Camera-type eye (tissue), 1 donor: ENCODE measurements around the gene OR5B21. TPM values are rescaled to one million over a fixed set of nuclear protein-coding genes. Genes with fewer than 3 reads are reported as not detected.

Experiments
- total RNA-seq: library from RNA; depleted of rRNA; stranded (reverse); fragments of >200 nt; gene quantifications from one replicate; pipeline ENCODE4 v1.2.3, GENCODE V29; 2014

OR5B21 gene
- not detected for total RNA-seq

GRCh38 chr11:58508005-58508404, at the start of gene OR5B21:
OR5B21 (minus strand) TSS chr11:58508105; CDS start chr11:58508105, 0 bp downstream.

Other genes starting within 250 kb of the OR5B21 start
- gene OR10W1, start 239.8 kb downstream of the OR5B21 start, total RNA-seq: not detected
- not detected for gene OR5B17, start 149.0 kb downstream of the OR5B21 start, total RNA-seq
- gene OR5B3, start 101.2 kb downstream of the OR5B21 start, total RNA-seq: not detected
- gene OR5B2, start 80.0 kb downstream of the OR5B21 start, total RNA-seq: not detected
- not detected for gene OR5B12, start 65.9 kb downstream of the OR5B21 start, total RNA-seq
- 6.3 TPM for gene LPXN, start 67.8 kb upstream of the OR5B21 start, total RNA-seq
- 63.9 TPM for gene ZFP91, start 71.0 kb upstream of the OR5B21 start, total RNA-seq
- gene CNTF, start 114.6 kb upstream of the OR5B21 start, total RNA-seq: 1.8 TPM
- gene GLYAT, start 223.8 kb upstream of the OR5B21 start, total RNA-seq: not detected